Hepatocyte (in vitro differentiated cells): ENCODE measurements around the gene UBE3C.

Experiments used
- EZH2phosphoT487 ChIP-seq: fragments of 200-600 bp; sonication (generic); IDR thresholded peaks from one replicate; pipeline ENCODE4 v1.6.1; 2018; ENCODE audit warnings: antibody characterized with exemption, mild to moderate bottlenecking, low read depth, moderate library complexity; ENCODE audit not compliant: unreplicated experiment, severe bottlenecking
- TF ChIP-seq, protein P1 (sequence below): fragments of 200-600 bp; sonication (generic); IDR thresholded peaks from 2 replicates; pipeline ENCODE4 v1.5.1; 2016; ENCODE audit warnings: antibody characterized with exemption, mild to moderate bottlenecking; ENCODE audit not compliant: poor library complexity

DNA sequence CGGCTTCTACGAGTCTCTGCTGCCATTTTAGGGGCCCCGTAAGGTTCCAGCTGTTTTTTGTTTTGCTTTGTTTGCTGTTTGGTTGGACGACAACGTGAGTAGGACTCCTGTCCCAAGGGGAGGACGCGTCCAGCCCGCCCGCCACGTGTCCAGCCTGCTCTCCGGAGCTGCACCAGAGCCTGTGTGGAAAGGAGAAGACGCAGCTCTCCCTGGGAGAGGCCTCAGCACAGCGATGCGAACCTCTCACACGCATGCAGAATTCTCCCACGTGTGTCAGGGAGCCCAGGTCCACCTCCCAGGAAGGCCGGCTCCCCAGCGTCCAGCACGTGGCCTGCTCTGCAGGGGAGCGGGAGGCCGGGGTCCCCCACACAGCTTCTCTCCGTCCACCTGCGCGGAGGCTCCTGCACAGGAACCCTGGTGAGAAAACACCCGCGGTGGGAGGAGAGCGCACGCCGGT, 161.7 kb downstream of the UBE3C start:
- TF ChIP-seq, protein P1, sequence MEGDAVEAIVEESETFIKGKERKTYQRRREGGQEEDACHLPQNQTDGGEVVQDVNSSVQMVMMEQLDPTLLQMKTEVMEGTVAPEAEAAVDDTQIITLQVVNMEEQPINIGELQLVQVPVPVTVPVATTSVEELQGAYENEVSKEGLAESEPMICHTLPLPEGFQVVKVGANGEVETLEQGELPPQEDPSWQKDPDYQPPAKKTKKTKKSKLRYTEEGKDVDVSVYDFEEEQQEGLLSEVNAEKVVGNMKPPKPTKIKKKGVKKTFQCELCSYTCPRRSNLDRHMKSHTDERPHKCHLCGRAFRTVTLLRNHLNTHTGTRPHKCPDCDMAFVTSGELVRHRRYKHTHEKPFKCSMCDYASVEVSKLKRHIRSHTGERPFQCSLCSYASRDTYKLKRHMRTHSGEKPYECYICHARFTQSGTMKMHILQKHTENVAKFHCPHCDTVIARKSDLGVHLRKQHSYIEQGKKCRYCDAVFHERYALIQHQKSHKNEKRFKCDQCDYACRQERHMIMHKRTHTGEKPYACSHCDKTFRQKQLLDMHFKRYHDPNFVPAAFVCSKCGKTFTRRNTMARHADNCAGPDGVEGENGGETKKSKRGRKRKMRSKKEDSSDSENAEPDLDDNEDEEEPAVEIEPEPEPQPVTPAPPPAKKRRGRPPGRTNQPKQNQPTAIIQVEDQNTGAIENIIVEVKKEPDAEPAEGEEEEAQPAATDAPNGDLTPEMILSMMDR: no peak
- no peak for TF ChIP-seq EZH2phosphoT487
